A673 (cell line): Measurements from ENCODE around the gene CUL9.

Experiments
- EZH2 ChIP-seq: fragments of 200-600 bp; sonication (generic); IDR thresholded peaks from 2 replicates; pipeline ENCODE4 v1.6.1; 2017; ENCODE audit warnings: borderline replicate concordance, low read depth, mild to moderate bottlenecking, mixed read lengths, antibody characterized with exemption, low read length; ENCODE audit not compliant: poor library complexity, severe bottlenecking
- TF ChIP-seq, protein P1 (sequence below): fragments of 300-800, 200-600 bp; sonication (generic); conservative IDR thresholded peaks from 2 replicates; pipeline ENCODE4 v1.5.1; 2017; ENCODE audit warnings: low read depth, mild to moderate bottlenecking, antibody characterized with exemption, low read length, moderate library complexity, mixed read lengths

DNA sequence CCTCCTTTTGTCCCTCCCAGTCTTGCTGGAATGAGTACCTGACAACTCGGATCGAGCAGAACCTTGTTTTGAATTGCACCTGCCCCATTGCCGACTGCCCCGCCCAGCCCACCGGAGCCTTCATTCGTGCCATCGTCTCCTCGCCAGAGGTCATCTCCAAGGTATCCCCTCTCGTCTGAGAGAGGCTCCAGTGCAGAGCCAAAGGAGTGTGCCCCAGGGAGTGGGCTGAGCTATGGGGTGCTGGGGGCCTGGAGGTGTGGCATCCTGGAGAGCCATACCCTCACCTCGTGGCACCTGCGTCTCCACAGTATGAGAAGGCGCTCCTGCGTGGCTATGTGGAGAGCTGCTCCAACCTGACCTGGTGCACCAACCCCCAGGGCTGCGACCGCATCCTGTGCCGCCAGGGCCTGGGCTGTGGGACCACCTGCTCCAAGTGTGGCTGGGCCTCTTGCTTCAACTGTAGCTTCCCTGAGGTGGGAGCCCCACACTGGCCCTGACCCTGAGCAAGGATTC lies 38.5 kb downstream of the CUL9 start:
- TF ChIP-seq, protein P1, sequence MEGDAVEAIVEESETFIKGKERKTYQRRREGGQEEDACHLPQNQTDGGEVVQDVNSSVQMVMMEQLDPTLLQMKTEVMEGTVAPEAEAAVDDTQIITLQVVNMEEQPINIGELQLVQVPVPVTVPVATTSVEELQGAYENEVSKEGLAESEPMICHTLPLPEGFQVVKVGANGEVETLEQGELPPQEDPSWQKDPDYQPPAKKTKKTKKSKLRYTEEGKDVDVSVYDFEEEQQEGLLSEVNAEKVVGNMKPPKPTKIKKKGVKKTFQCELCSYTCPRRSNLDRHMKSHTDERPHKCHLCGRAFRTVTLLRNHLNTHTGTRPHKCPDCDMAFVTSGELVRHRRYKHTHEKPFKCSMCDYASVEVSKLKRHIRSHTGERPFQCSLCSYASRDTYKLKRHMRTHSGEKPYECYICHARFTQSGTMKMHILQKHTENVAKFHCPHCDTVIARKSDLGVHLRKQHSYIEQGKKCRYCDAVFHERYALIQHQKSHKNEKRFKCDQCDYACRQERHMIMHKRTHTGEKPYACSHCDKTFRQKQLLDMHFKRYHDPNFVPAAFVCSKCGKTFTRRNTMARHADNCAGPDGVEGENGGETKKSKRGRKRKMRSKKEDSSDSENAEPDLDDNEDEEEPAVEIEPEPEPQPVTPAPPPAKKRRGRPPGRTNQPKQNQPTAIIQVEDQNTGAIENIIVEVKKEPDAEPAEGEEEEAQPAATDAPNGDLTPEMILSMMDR, result no peak
- no peak for TF ChIP-seq EZH2
